SK-N-MC (cell line): Measurements from ENCODE around the gene NMNAT2.

ENCODE experiments used
- EZH2 ChIP-seq: fragments of 200-600 bp; sonication (generic); IDR thresholded peaks from one replicate; pipeline ENCODE4 v1.6.1; 2017; ENCODE audit warnings: antibody characterized with exemption
- FOXP2 ChIP-seq: optimal IDR thresholded peaks from 2 replicates; pipeline ENCODE3; 2011; ENCODE audit warnings: mild to moderate bottlenecking, moderate library complexity; ENCODE audit not compliant: insufficient read depth; ENCODE audit errors: extremely low read length, control extremely low read depth
- POLR2AphosphoS5 ChIP-seq: IDR thresholded peaks from 2 replicates; pipeline ENCODE4 v1.6.1; 2012; ENCODE audit warnings: mild to moderate bottlenecking, low read depth, low read length, borderline replicate concordance

DNA sequence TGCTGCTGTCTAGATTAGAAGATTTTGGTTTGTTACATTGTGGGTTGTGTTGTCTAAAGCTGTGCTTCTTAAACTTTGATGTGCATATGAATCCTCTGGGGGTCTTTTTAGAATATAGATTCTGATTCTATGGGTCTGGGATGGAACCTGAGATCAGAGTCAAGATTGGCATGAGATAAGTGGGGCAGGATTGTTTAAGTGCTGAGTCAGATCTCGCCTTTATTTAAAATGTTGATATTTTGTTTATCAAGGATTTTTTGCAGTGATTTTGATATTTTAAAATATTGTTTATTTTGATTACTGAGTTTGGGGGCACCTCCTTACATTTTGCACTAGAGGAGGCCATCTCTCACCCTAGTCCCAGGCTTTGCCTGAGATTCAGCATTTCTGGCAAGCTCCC lies 117.4 kb downstream of the NMNAT2 start:
- no peak for TF ChIP-seq EZH2
- TF ChIP-seq POLR2AphosphoS5, result no peak
- no peak for TF ChIP-seq FOXP2
